KMS-11 (cell line): ENCODE measurements around the gene VWF.

Experiments used
- H2AFZ ChIP-seq: fragments of 200-600 bp; sonication (generic); 2 replicates; pipeline ENCODE4 v1.6.1; 2016; ENCODE audit warnings: antibody characterized with exemption, mixed run types, low read depth
- H3K27ac ChIP-seq: fragments of 200-600 bp; sonication (generic); 2 replicates; pipeline ENCODE4 v1.6.1; 2016; ENCODE audit warnings: mild to moderate bottlenecking, mixed run types
- H3K27me3 ChIP-seq: fragments of 200-600 bp; sonication (generic); 2 replicates; pipeline ENCODE4 v1.6.1; 2017; ENCODE audit warnings: mild to moderate bottlenecking, low read depth, mixed run types, moderate library complexity; ENCODE audit not compliant: insufficient read depth
- H3K36me3 ChIP-seq: fragments of 200-600 bp; sonication (generic); 2 replicates; pipeline ENCODE4 v1.6.1; 2017; ENCODE audit warnings: mild to moderate bottlenecking, mixed run types; ENCODE audit not compliant: insufficient read depth
- H3K4me1 ChIP-seq: fragments of 200-600 bp; sonication (generic); 2 replicates; pipeline ENCODE4 v1.6.1; 2016; ENCODE audit warnings: mild to moderate bottlenecking, low read depth, mixed run types; ENCODE audit not compliant: poor library complexity, severe bottlenecking
- H3K4me2 ChIP-seq: fragments of 200-600 bp; sonication (generic); 2 replicates; pipeline ENCODE4 v1.7.0; 2016; ENCODE audit warnings: mild to moderate bottlenecking, mixed run types
- H3K4me3 ChIP-seq: fragments of 200-600 bp; sonication (generic); IDR thresholded peaks from 2 replicates; pipeline ENCODE4 v1.6.1; 2017; ENCODE audit warnings: low read depth, low read length, mixed read lengths; ENCODE audit not compliant: insufficient read depth
- H3K79me2 ChIP-seq: fragments of 200-600 bp; sonication (generic); 2 replicates; pipeline ENCODE4 v1.6.1; 2016; ENCODE audit warnings: low read depth, mixed run types; ENCODE audit not compliant: insufficient read depth
- H3K9ac ChIP-seq: fragments of 200-600 bp; sonication (generic); 2 replicates; pipeline ENCODE4 v1.6.1; 2016; ENCODE audit warnings: mild to moderate bottlenecking, mixed run types
- H4K20me1 ChIP-seq: fragments of 200-600 bp; sonication (generic); 2 replicates; pipeline ENCODE4 v1.6.1; 2016; ENCODE audit warnings: mild to moderate bottlenecking, mixed run types; ENCODE audit not compliant: insufficient read depth
- TF ChIP-seq, protein P1 (sequence below): fragments of 200-600 bp; sonication (generic); conservative IDR thresholded peaks from 2 replicates; pipeline ENCODE4 v1.6.1; 2017; ENCODE audit warnings: low read depth, mild to moderate bottlenecking, antibody characterized with exemption, low read length, moderate library complexity, mixed read lengths

Gene VWF

DNA sequence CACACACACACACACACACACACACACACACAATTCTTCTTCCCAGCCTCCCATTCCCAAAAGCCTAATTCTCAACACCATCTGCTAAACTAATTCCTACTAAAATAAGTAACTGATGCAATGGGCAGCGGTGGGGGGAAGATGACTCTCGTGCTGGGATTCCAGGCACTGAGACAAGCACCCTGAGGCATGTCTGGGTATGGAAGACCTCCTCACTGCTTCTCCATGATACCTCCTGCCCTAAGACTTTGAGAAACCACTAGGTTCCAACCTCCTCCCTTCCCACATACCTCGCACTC lies 789 bp upstream of the VWF start:
- Histone ChIP-seq H3K9ac (no peak overlapping the region), H3K79me2 (no peaks in the 10 kb centered on the region), H3K4me1 (no peaks in the 10 kb centered on the region), H3K27me3 (no peaks in the 10 kb centered on the region), H3K4me3 (no peak overlapping the region), H3K4me2 (no peak overlapping the region), H4K20me1 (no peaks in the 10 kb centered on the region), H2AFZ (no peak overlapping the region), H3K36me3 (no peaks in the 10 kb centered on the region), H3K27ac (no peak overlapping the region)
- TF ChIP-seq, protein P1, sequence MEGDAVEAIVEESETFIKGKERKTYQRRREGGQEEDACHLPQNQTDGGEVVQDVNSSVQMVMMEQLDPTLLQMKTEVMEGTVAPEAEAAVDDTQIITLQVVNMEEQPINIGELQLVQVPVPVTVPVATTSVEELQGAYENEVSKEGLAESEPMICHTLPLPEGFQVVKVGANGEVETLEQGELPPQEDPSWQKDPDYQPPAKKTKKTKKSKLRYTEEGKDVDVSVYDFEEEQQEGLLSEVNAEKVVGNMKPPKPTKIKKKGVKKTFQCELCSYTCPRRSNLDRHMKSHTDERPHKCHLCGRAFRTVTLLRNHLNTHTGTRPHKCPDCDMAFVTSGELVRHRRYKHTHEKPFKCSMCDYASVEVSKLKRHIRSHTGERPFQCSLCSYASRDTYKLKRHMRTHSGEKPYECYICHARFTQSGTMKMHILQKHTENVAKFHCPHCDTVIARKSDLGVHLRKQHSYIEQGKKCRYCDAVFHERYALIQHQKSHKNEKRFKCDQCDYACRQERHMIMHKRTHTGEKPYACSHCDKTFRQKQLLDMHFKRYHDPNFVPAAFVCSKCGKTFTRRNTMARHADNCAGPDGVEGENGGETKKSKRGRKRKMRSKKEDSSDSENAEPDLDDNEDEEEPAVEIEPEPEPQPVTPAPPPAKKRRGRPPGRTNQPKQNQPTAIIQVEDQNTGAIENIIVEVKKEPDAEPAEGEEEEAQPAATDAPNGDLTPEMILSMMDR, result no peak

DNA sequence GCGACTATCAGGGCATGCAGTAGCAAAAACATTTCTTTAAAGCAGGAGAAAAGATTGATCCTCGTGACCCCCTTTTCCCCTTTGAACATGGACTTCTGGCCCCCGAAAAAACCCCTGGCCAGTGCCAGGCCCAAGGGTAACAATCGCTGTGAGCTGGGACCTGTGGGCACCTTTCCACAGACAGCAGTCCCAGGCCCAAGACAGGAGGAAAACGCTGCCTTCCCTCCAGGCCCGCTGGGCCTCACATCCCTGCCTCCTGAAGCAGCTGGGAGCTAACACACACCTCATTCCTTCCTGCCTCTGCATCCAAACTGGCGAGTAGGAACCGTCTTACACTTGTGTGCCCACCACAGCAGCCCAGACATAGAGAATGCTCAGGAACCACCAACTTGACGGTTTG lies 1.2 kb downstream of the VWF start:
- Histone ChIP-seq H4K20me1 (no peaks in the 10 kb centered on the region), H3K4me1 (no peaks in the 10 kb centered on the region), H3K79me2 (no peaks in the 10 kb centered on the region), H3K9ac (no peak overlapping the region), H3K4me2 (no peak overlapping the region), H2AFZ (no peak overlapping the region), H3K27me3 (no peaks in the 10 kb centered on the region), H3K36me3 (no peaks in the 10 kb centered on the region), H3K27ac (no peak overlapping the region), H3K4me3 (no peak overlapping the region)
- TF ChIP-seq, protein P1, result no peak

DNA sequence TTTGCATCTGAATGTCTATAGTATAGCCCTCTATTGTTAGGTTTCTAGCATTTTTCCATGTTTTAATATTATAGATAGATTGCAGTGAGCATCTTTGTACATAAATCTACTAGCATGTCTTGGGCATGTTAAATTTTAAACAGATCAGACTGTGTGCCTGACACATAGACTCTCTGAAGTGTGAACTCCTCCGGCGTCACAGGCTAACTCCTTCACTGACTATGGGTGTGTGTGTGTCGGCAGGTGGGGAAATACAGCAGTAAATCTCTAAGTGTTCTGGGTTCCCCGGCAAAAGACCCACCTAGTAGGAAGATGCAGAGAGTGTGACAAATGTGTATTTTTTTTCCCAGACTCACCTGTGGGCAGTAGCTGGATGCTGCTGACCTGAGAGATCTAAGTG lies 2.3 kb downstream of the VWF start:
- H3K79me2 ChIP-seq, result no peaks in the 10 kb centered on the region
- peaks cover under 1% of the 10 kb centered on the region for H3K4me1 ChIP-seq
- no peaks in the 10 kb centered on the region for H4K20me1 ChIP-seq
- H3K27ac ChIP-seq, result no peak overlapping the region
- no peaks in the 10 kb centered on the region for H3K36me3 ChIP-seq
- H3K27me3 ChIP-seq, result no peaks in the 10 kb centered on the region
- H3K4me2 ChIP-seq, result no peak overlapping the region
- H2AFZ ChIP-seq, result no peak overlapping the region
- H3K4me3 ChIP-seq, result no peak overlapping the region
- no peak overlapping the region for H3K9ac ChIP-seq
- TF ChIP-seq, protein P1, result no peak

DNA sequence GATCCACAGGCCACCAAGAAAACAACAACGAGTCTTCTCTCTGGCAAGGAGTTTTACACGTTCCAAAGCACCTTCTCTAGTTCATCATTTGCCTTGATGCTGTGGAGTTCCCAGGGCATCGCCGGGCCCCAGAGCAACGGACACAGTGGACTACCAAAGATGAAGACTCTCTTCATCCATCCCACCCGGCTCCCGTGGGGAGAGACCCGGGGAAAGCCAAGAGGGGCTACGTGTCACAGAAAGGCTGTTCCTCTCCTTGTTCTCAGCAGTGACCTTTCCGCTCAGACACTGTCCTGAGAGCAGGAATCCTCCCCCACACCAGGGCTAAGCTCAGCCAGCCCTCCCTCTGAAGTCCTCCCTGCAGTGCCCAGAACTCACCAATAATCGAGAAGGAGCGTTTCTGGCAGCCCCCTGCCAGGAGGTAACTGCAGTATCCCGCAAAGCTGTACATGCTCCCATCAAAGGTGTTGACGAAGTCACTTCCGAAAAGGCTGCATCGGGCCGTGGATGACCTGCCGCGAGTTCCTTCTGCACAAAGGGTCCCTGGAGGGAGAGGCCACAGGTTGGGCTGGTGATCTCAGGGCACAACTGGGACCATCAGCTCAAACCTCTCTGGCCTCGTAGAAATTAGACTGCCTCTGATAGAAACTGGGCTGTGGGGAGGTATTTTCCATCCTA lies 3.5 kb downstream of the VWF start:
- Histone ChIP-seq H3K4me1 (peaks cover 4% of the 10 kb centered on the region), H2AFZ (no peak overlapping the region)

More for the DNA sequence above, 3.5 kb downstream of the VWF start:
- H3K79me2 ChIP-seq, result no peaks in the 10 kb centered on the region
- H3K27me3 ChIP-seq, result no peaks in the 10 kb centered on the region
- H3K36me3 ChIP-seq, result no peaks in the 10 kb centered on the region
- no peak overlapping the region for H3K27ac ChIP-seq
- H4K20me1 ChIP-seq, result no peaks in the 10 kb centered on the region
- no peak overlapping the region for H3K4me3 ChIP-seq
- no peak overlapping the region for H3K9ac ChIP-seq
- H3K4me2 ChIP-seq, result no peak overlapping the region
- TF ChIP-seq, protein P1, result no peak
